ENCODE results near the gene SLC2A3.
"Not testable (repeated sequence)": the region's sequence is repeated elsewhere in the genome, so short reads cannot be mapped to it uniquely, and the experiment has no call there.

The SLC2A3 gene

DNA sequence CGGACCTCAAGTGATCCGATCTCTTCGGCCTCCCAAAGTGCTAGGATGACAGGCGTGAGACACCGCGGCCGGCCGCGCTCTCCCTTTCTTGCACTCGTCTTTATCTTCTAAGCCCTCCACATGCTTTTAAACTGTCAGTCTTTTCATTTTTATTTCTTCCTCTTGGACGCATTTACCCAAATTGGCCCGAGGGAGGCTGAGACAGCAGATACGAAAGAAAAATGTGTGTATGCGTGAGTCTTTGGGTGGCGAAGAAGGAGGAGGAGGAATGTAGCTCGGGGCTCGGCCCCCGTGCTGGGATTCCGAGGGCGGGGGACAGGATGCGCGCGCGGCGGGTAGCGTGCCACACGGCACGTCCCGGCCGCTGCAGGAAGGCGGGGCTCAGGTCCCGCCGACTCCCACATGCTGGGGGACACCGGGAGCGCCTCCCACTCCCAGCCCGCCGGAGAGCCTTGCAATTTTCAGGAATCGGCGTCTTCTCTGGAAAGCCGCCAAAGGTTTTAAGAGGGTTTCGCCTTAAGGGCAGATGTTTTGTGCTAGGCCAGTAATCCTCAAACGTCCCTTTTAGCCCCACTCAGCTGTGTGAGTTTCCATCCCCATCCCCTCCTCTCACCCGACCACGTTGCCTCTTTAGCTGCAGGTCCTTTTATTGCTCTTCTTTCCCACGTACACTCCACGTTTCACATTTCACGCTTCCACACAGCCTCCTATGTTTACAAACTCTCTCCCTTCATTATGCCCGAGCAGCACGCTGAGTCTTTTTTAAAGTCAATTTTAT lies 34.7 kb upstream of the SLC2A3 start:
- Histone ChIP-seq H3K9ac (ENCODE audit: low read depth, low read length) (peak overlapping the region; percentile 71), H3K4me2 (ENCODE audit: low read length) (peak overlapping the region; percentile 86), H3K36me3 (ENCODE audit: insufficient read depth, low read length) (no peaks in the 10 kb centered on the region), H3K4me3 (ENCODE audit: low read length) (peak overlapping the region; percentile 64), H3K27me3 (ENCODE audit: control insufficient read depth, insufficient read depth, low read length) (no peaks in the 10 kb centered on the region), H3K9me3 (replicated peaks; ENCODE audit: low read length) (no peaks in the 10 kb centered on the region), H3K4me1 (ENCODE audit: control insufficient read depth, insufficient read depth, low read length) (peaks cover 10% of the 10 kb centered on the region)

- Histone ChIP-seq H3K4me2 (ENCODE audit: low read length) (no peak overlapping the region), H3K36me3 (ENCODE audit: insufficient read depth, low read length) (no peaks in the 10 kb centered on the region), H3K4me3 (ENCODE audit: low read length) (no peak overlapping the region), H3K27me3 (ENCODE audit: control insufficient read depth, insufficient read depth, low read length) (no peaks in the 10 kb centered on the region), H3K9ac (ENCODE audit: low read depth, low read length) (no peak overlapping the region), H3K4me1 (ENCODE audit: control insufficient read depth, insufficient read depth, low read length) (peaks cover 9% of the 10 kb centered on the region), H3K9me3 (replicated peaks; ENCODE audit: low read length) (no peaks in the 10 kb centered on the region)
Observed at GRCh38 chr12:7966563-7966962, 30.6 kb upstream of the SLC2A3 start.

GRCh38 chr12:7964669-7965068 lies 28.7 kb upstream of the SLC2A3 start:
- not testable (repeated sequence) for H3K36me3 ChIP-seq (ENCODE audit: insufficient read depth, low read length); H3K4me1 ChIP-seq (ENCODE audit: control insufficient read depth, insufficient read depth, low read length); H3K9ac ChIP-seq (ENCODE audit: low read depth, low read length); H3K9me3 ChIP-seq (replicated peaks; ENCODE audit: low read length); H3K4me2 ChIP-seq (ENCODE audit: low read length); H3K4me3 ChIP-seq (ENCODE audit: low read length); H3K27me3 ChIP-seq (ENCODE audit: control insufficient read depth, insufficient read depth, low read length)

- H3K36me3 ChIP-seq (ENCODE audit: insufficient read depth, low read length): no peaks in the 10 kb centered on the region
- no peaks in the 10 kb centered on the region for H3K9me3 ChIP-seq (replicated peaks; ENCODE audit: low read length)
- H3K4me1 ChIP-seq (ENCODE audit: control insufficient read depth, insufficient read depth, low read length): peaks cover 15% of the 10 kb centered on the region
- H3K9ac ChIP-seq (ENCODE audit: low read depth, low read length): no peak overlapping the region
- H3K4me3 ChIP-seq (ENCODE audit: low read length): no peak overlapping the region
- peak overlapping the region; percentile 88 for H3K4me2 ChIP-seq (ENCODE audit: low read length)
- H3K27me3 ChIP-seq (ENCODE audit: control insufficient read depth, insufficient read depth, low read length): no peaks in the 10 kb centered on the region
Observed at GRCh38 chr12:7961395-7962178, 25.6 kb upstream of the SLC2A3 start.

DNA sequence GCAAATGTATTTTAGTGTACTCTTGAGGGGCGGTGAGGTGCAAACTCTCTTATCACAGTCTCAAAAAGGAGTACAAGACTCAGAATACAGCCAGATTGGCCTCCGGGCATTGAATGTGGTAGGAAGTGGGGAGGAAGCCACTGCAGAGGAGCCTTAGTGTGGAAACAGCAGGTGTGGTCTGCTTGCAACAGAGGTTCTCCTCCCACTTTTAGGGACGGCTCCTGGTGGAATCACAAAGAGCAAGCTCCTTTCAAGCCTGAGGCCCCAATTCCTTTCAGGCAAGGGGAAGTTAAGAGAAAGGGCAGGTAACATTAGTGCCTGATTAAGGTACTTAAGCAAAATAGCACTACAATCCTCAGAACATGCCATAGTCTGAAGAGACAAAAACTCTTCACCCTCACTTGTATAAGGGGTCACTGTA lies 23.7 kb upstream of the SLC2A3 start:
- no peaks in the 10 kb centered on the region for H3K9me3 ChIP-seq (replicated peaks; ENCODE audit: low read length)
- H3K9ac ChIP-seq (ENCODE audit: low read depth, low read length): no peak overlapping the region
- H3K27me3 ChIP-seq (ENCODE audit: control insufficient read depth, insufficient read depth, low read length): no peaks in the 10 kb centered on the region
- no peak overlapping the region for H3K4me3 ChIP-seq (ENCODE audit: low read length)
- no peak overlapping the region for H3K4me2 ChIP-seq (ENCODE audit: low read length)
- H3K4me1 ChIP-seq (ENCODE audit: control insufficient read depth, insufficient read depth, low read length): peaks cover 15% of the 10 kb centered on the region
- H3K36me3 ChIP-seq (ENCODE audit: insufficient read depth, low read length): no peaks in the 10 kb centered on the region

DNA sequence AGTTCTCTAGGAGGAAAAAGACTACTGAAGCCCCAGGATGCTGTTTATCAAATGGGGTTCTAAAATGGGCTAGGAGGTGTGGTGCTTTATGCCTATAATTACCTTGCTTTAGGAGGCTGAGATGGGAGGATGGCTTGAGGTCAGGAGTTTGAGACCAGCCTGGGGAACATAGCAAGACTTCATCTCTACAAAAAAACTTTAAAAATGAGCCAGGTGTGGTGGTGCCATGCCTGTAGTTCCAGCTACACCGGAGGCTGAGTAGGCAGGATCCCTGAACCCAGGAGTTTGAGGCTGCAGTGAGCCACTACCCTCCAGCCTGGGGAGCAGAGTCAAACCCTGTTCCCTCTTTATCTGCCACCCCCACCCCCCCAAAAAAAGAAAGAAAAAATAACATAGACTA lies 23.3 kb upstream of the SLC2A3 start:
- H3K4me3 ChIP-seq (ENCODE audit: low read length): no peak overlapping the region

DNA sequence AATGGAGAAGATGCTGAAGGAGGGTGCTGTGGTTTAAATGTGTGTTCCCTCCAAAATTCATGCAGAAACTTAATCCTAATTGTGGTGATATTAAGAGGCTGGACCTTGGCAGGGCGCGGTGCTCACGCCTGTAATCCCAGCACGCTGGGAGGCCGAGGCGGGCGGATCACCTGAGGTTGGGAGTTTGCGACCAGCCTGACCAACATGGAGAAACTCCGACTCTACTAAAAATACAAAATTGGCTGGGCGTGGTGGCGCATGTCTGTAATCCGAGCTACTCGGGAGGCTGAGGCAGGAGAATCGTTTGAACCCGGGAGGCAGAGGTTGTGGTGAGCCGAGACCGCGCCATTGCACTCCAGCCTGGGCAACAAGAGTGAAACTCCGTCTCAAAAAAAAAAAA lies 18.9 kb upstream of the SLC2A3 start:
- H3K4me1 ChIP-seq (ENCODE audit: control insufficient read depth, insufficient read depth, low read length): peaks cover 11% of the 10 kb centered on the region
- H3K4me2 ChIP-seq (ENCODE audit: low read length); H3K36me3 ChIP-seq (ENCODE audit: insufficient read depth, low read length); H3K9ac ChIP-seq (ENCODE audit: low read depth, low read length); H3K9me3 ChIP-seq (replicated peaks; ENCODE audit: low read length); H3K4me3 ChIP-seq (ENCODE audit: low read length); H3K27me3 ChIP-seq (ENCODE audit: control insufficient read depth, insufficient read depth, low read length): not testable (repeated sequence)

More for the DNA sequence above, 23.3 kb upstream of the SLC2A3 start:
- Histone ChIP-seq H3K36me3 (ENCODE audit: insufficient read depth, low read length) (no peaks in the 10 kb centered on the region), H3K9ac (ENCODE audit: low read depth, low read length) (no peak overlapping the region), H3K4me1 (ENCODE audit: control insufficient read depth, insufficient read depth, low read length) (peaks cover 15% of the 10 kb centered on the region), H3K27me3 (ENCODE audit: control insufficient read depth, insufficient read depth, low read length) (no peaks in the 10 kb centered on the region), H3K4me2 (ENCODE audit: low read length) (no peak overlapping the region), H3K9me3 (replicated peaks; ENCODE audit: low read length) (no peaks in the 10 kb centered on the region)

GRCh38 chr12:7954418-7954817 lies 18.4 kb upstream of the SLC2A3 start:
- not testable (repeated sequence) for H3K9ac ChIP-seq (ENCODE audit: low read depth, low read length); H3K4me1 ChIP-seq (ENCODE audit: control insufficient read depth, insufficient read depth, low read length); H3K9me3 ChIP-seq (replicated peaks; ENCODE audit: low read length)

DNA sequence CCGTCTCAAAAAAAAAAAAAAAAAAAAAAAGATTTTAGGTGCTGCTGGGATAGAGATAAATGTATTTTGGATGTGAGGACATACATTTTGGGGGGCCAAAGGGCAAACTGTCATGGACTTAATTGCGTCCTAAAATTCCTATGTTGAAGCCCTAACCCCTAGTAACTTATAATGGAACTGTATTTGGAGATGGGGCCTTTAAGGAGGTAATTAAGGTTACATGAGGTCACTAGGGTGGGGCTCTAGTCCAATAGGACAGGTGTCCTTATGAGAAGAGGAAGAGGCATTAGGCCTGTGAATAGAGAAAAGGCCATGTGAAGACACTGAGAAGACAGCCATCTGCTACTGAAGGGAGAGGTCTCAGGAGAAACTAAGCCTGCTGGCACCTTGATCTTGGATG lies 17.9 kb upstream of the SLC2A3 start:
- not testable (repeated sequence) for H3K9me3 ChIP-seq (replicated peaks; ENCODE audit: low read length); H3K4me1 ChIP-seq (ENCODE audit: control insufficient read depth, insufficient read depth, low read length); H3K4me2 ChIP-seq (ENCODE audit: low read length); H3K9ac ChIP-seq (ENCODE audit: low read depth, low read length); H3K27me3 ChIP-seq (ENCODE audit: control insufficient read depth, insufficient read depth, low read length); H3K36me3 ChIP-seq (ENCODE audit: insufficient read depth, low read length); H3K4me3 ChIP-seq (ENCODE audit: low read length)

More at GRCh38 chr12:7954418-7954817, 18.4 kb upstream of the SLC2A3 start:
- not testable (repeated sequence) for H3K27me3 ChIP-seq (ENCODE audit: control insufficient read depth, insufficient read depth, low read length); H3K4me2 ChIP-seq (ENCODE audit: low read length); H3K4me3 ChIP-seq (ENCODE audit: low read length); H3K36me3 ChIP-seq (ENCODE audit: insufficient read depth, low read length)

DNA sequence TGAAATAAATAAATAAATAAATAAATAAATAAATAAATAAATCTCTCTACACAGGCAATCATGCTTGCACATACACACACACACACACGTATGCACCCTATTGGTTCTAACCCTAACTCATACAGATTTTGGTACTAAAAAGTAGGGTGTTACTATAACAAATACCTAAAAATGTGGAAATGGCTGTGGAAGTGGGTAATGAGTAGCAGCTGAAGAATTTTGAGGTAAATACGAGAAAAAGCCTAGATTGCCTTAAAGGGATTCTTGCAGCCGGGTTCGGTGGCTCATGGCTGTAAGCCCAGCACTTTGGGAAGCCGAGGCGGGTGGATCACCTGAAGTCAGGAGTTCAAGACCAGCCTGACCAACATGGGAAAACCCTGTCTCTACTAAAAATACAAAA lies 15.7 kb upstream of the SLC2A3 start:
- Histone ChIP-seq H3K9me3 (replicated peaks; ENCODE audit: low read length) (no peaks in the 10 kb centered on the region), H3K36me3 (ENCODE audit: insufficient read depth, low read length) (no peaks in the 10 kb centered on the region), H3K4me1 (ENCODE audit: control insufficient read depth, insufficient read depth, low read length) (no peaks in the 10 kb centered on the region), H3K27me3 (ENCODE audit: control insufficient read depth, insufficient read depth, low read length) (no peaks in the 10 kb centered on the region), H3K4me2 (ENCODE audit: low read length) (no peak overlapping the region), H3K4me3 (ENCODE audit: low read length) (no peak overlapping the region), H3K9ac (ENCODE audit: low read depth, low read length) (no peak overlapping the region)

GRCh38 chr12:7950230-7950943 lies 14.4 kb upstream of the SLC2A3 start:
- H3K4me2 ChIP-seq (ENCODE audit: low read length); H3K9ac ChIP-seq (ENCODE audit: low read depth, low read length); H3K27me3 ChIP-seq (ENCODE audit: control insufficient read depth, insufficient read depth, low read length); H3K4me1 ChIP-seq (ENCODE audit: control insufficient read depth, insufficient read depth, low read length); H3K36me3 ChIP-seq (ENCODE audit: insufficient read depth, low read length); H3K9me3 ChIP-seq (replicated peaks; ENCODE audit: low read length); H3K4me3 ChIP-seq (ENCODE audit: low read length): not testable (repeated sequence)

Measured in skeletal muscle satellite cell (primary cell).